ENCODE measurements around the gene LRP1-AS. TPM values are rescaled to one million over a fixed set of nuclear protein-coding genes. Genes with fewer than 3 reads are reported as not detected.

Gene LRP1-AS
- total and polyA plus RNA-seq, 7 experiments from 2014 or later: not detected

DNA sequence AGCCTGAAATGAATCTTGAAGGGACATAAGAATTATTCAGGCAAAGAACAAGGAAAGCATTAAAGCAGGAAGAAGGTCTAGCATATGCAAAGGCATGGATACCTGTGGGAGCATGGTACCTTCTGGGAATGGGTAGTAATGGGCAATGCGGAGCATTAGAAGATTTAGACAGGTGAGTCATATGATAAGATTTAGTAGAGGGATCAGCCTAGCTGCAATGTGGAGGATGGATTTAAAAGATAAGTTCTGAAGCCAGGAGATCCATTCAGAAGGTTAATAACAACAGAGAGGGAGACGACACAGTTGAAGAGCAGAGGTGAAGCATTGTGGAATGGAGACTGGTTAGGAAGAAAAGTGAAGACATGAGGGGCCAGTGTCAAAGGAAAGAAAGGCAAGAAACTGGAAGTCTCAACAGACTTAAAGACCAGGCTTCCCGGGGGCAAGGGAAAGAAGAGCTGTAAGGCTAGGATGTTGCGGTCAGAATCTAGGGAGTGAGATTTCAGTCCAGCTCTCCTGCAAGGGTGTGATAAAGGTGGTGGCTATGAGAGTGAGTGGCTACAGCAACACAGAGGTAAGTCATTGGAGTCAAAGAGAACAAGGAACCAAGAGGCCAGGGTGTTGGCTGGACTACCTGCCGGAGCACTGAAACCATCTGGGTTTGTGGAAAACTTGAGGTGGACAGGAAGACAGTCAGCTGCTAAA is 30.7 kb downstream of the LRP1-AS start:
- Histone ChIP-seq H3K9me3 (ENCODE audit: control insufficient read depth in 2 of 3, low read length in 3 of 3) (no peaks in the 10 kb centered on the region), H3K4me1 (ENCODE audit: control insufficient read depth in 2 of 2, insufficient read depth in 2 of 2, low read length in 2 of 2) (no peaks in the 10 kb centered on the region), H3K27me3 (ENCODE audit: control insufficient read depth in 2 of 2, insufficient read depth in 2 of 2, low read length in 2 of 2) (no peaks in the 10 kb centered on the region), H3K27ac (ENCODE audit: low read depth, low read length) (no peak overlapping the region), H3K4me3 (ENCODE audit: low read length) (no peak overlapping the region), H3K36me3 (ENCODE audit: control insufficient read depth in 2 of 3, insufficient read depth in 3 of 3, low read length in 3 of 3) (no peaks in the 10 kb centered on the region)
- Mint-ChIP-seq H3K4me3 (no peak overlapping the region), H3K4me1 (peaks cover 7 to 15% (median 12%) of the 10 kb centered on the region in 7 donors), H3K36me3 (peaks cover 0 to 4% (median 0%) of the 10 kb centered on the region in 5 donors), H3K27ac (no peak overlapping the region), H3K27me3 (peaks cover 0 to 5% (median 0%) of the 10 kb centered on the region in 5 donors), H3K9me3 (peaks cover 0 to 6% (median 0%) of the 10 kb centered on the region in 11 donors)
- DNase-seq (no peak), ATAC-seq (no peak)
- CTCF ChIA-PET: interaction anchor here (0.6 to 2.8 kb wide), 5 partner anchors 8 to 365 kb away, joined by 3 to 12 read pairs (median 7); no protein-coding TSS in a partner anchor
- intact Hi-C loops (cut with micrococcal nuclease): no loop called here
- POLR2A ChIA-PET: interaction anchor here (0.6 to 1.4 kb wide), 4 partner anchors 14 to 53 kb away, joined by 3 to 5 read pairs (median 4); no protein-coding TSS in a partner anchor

DNA sequence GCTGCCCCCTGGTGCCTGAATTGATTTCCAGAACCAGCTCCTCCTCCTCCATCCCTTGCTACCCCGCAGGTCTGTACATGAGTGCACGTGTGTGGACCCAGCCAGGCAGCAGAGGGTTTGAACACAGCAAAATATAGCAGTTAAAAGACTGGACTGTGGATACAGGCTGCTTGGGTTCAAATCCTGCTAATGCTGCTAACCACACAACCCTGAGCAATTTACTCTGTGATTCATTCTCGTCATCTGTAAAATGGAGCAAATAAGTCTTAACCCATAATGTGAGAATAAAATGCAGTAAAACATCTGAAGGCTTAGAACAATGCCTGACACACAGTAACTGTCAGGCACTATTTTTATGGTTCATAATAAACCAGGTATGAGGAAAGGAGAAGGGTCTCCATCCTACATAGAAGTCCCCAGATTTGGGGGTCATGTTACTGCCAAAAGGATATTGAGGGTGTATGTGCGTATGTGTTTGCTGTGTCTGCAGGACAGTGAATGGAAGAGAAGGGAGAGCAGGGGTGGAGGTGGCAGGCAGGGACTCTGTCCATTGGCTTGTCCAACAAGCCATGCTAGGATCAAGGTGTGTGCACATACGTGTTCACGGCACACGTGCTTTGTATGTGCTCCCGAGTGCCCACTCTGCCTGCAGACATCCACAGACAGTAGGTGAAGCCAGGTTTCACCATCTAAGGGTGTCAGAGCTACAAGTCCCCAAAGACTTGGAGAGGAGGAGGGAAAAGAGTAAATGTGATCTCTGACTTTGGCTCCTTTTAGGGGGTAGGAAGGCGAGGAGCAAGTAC is 34.7 kb downstream of the LRP1-AS start:
- ChIA-PET POLR2A (interaction anchor here (0.6 to 17.1 kb wide), 29 partner anchors 12 to 596 kb away, joined by 3 to 401 read pairs (median 6); partner anchors contain the start of genes LRP1, NAB2, NACA and NEMP1), CTCF (interaction anchor here (0.6 to 6.6 kb wide), 36 partner anchors 9 to 891 kb away, joined by 3 to 212 read pairs (median 6); partner anchors contain the start of genes LRP1, NAB2, NEMP1 and RNF41)
- Histone ChIP-seq H3K4me3 (ENCODE audit: low read length) (peak overlapping the region; percentile 75), H3K4me1 (ENCODE audit: control insufficient read depth in 2 of 2, insufficient read depth in 2 of 2, low read length in 2 of 2) (peaks cover 12 to 21% of the 10 kb centered on the region in 2 donors), H3K36me3 (ENCODE audit: control insufficient read depth in 2 of 3, insufficient read depth in 3 of 3, low read length in 3 of 3) (peaks cover 0 to 15% (median 0%) of the 10 kb centered on the region in 3 experiments), H3K27me3 (ENCODE audit: control insufficient read depth in 2 of 2, insufficient read depth in 2 of 2, low read length in 2 of 2) (no peaks in the 10 kb centered on the region), H3K27ac (ENCODE audit: low read depth, low read length) (peak overlapping the region; percentile 92), H3K9me3 (ENCODE audit: control insufficient read depth in 2 of 3, low read length in 3 of 3) (no peaks in the 10 kb centered on the region)
- Mint-ChIP-seq H3K36me3 (peaks cover 0 to 13% (median 5%) of the 10 kb centered on the region in 5 donors), H3K27ac (peak overlapping the region; percentile 93 to 100 (median 97)), H3K4me3 (peak overlapping the region; percentile 89 to 100 (median 98)), H3K27me3 (peaks cover 0 to 5% (median 0%) of the 10 kb centered on the region in 5 donors), H3K4me1 (peaks cover 26 to 39% (median 31%) of the 10 kb centered on the region in 7 donors), H3K9me3 (peaks cover 0 to 9% (median 0%) of the 10 kb centered on the region in 11 donors)
- intact Hi-C loops (cut with micrococcal nuclease): loop anchor here (1.0 to 5.0 kb wide), 16 partner anchors 16 to 630 kb away; partner anchors contain the start of genes ATP5F1B (in 1 of the 2), DDIT3 (in 1 of the 2), GLI1 (in 1 of the 2) and INHBE (in 1 of the 2)
- no peak for DNase-seq
- ATAC-seq: no peak

DNA sequence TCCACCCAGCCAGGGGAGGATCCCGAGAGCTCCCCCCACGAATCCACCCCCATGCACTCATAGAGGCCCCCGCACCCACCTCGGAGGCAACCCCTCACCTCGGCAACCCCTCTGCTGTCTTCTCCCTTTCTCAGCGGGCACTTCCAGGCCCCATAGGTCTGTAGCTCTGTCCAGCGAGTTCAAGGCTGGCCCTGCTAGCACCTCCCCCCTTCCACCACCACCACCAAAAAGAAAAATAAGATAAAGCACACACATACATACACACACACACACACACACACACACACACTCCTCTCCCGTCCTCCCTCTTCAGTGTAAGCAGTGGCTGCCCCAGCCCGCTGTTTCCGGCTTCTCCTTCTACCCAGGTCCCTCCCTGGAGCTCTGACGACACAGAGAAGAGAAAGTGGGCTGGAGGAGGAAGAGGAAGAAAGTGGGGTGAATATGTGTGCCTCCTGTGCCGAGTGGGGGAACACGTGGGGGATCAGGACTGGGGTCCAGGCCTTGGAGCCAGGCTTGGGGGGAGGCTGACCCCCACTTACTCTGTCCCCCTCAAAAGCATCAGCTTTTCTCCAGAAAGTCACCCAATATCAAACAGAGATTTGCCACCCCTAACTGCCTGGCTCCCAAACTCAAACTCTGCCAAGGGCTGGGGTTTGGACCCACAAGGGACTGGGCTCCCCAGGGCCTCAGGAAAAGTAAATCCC is 36.2 kb downstream of the LRP1-AS start, which contains the start of gene STAT6:
Gene STAT6 (minus strand): TSS at position 332 of the 704 bp plus-strand sequence. CDS start 3,084 bp downstream, outside the sequence.
- Histone ChIP-seq H3K27ac (ENCODE audit: low read depth, low read length) (peak within 1 kb of the TSS; percentile 92), H3K27me3 (ENCODE audit: control insufficient read depth in 2 of 2, insufficient read depth in 2 of 2, low read length in 2 of 2) (no peaks in the 10 kb centered on the region), H3K9me3 (ENCODE audit: control insufficient read depth in 2 of 3, low read length in 3 of 3) (no peaks in the 10 kb centered on the region), H3K36me3 (ENCODE audit: control insufficient read depth in 2 of 3, insufficient read depth in 3 of 3, low read length in 3 of 3) (peaks cover 0 to 30% (median 11%) of the 10 kb centered on the region in 3 experiments), H3K4me1 (ENCODE audit: control insufficient read depth in 2 of 2, insufficient read depth in 2 of 2, low read length in 2 of 2) (peaks cover 12 to 26% of the 10 kb centered on the region in 2 donors), H3K4me3 (ENCODE audit: low read length) (peak within 1 kb of the TSS; percentile 75)
- Mint-ChIP-seq H3K27me3 (no peaks in the 10 kb centered on the region), H3K4me3 (peak within 1 kb of the TSS; percentile 89 to 100 (median 98)), H3K9me3 (peaks cover 0 to 9% (median 0%) of the 10 kb centered on the region in 11 donors), H3K27ac (peak within 1 kb of the TSS; percentile 93 to 100 (median 97)), H3K4me1 (peaks cover 41 to 54% (median 46%) of the 10 kb centered on the region in 7 donors), H3K36me3 (peaks cover 7 to 25% (median 11%) of the 10 kb centered on the region in 5 donors)
- ChIA-PET POLR2A (interaction anchor here (0.5 to 17.1 kb wide), 33 partner anchors 11 to 1181 kb away, joined by 3 to 401 read pairs (median 6); partner anchors contain the start of genes ATP5F1B, DGKA, LRP1 and NAB2), CTCF (interaction anchor here (0.6 to 6.6 kb wide), 32 partner anchors 9 to 600 kb away, joined by 3 to 212 read pairs (median 6); partner anchors contain the start of genes NAB2, NEMP1, SHMT2 and ZBTB39)
- intact Hi-C loops (cut with micrococcal nuclease): loop anchor here (1.0 to 5.0 kb wide), 14 partner anchors 9 to 736 kb away; partner anchors contain the start of genes ATP5F1B (in 1 of the 2), CTDSP2 (in 1 of the 2), DDIT3 (in 1 of the 2) and GLI1 (in 1 of the 2)
- peak; percentile 53 to 94 (median 87) for DNase-seq
- peak; percentile 77 for ATAC-seq

DNA sequence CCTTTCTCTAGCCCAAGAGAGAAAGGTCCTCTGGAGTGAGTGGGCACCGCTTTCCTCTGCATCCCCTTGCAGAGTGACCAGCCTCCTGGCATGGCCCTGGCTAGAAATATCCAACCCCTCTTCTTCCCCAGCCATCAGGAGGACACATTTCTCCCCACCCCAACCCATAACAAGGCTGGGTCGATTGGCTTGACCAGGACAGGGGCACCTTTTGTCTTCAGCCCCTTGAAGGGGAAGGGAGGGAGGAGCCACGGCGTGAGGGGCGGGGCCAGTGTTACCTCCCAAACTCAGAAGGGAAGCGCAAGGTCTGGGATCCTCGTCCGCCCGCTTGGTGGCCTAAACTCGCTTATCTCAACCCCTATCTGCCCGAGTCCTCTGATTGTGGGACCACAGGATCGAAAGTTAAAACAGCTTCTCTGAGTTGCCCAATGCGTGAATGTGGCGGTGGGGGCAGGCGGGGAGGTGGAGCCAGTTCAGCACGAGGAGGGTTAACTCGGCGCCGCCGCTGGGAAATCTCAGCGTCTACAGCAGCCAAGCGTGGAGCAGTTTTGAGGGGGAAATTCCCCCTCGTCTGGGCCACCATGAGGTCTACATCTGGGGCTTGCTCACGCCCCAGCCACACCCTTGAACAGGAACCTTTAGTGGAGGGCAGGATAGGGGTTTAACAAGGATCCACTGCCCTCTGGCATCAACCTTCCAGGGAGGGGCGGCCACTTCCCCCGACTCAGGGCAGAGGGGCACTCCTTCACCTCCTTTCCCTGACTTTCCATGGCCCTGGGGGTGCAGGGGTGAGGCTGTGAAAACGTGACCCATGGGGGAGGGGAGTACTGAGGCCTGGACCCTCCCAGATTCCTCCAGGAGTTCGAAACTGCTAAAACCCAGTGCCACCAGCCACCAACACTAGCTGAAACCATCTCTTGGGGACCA is 37.1 kb downstream of the LRP1-AS start:
- DNase-seq: peak; percentile 36 to 84 (median 43)
- peaks cover 0 to 38% (median 19%) of the 10 kb centered on the region in 3 experiments for H3K36me3 ChIP-seq (ENCODE audit: control insufficient read depth in 2 of 3, insufficient read depth in 3 of 3, low read length in 3 of 3)
- H3K27ac Mint-ChIP-seq: peak overlapping the region; percentile 93 to 100 (median 97)
- H3K9me3 Mint-ChIP-seq: peaks cover 0 to 9% (median 0%) of the 10 kb centered on the region in 11 donors
- peaks cover 43 to 61% (median 47%) of the 10 kb centered on the region in 7 donors for H3K4me1 Mint-ChIP-seq
- ChIA-PET POLR2A (interaction anchor here (0.5 to 17.1 kb wide), 19 partner anchors 14 to 1180 kb away, joined by 3 to 401 read pairs (median 8); partner anchors contain the start of genes ATP5F1B, DGKA, LRP1 and NAB2), CTCF (interaction anchor here (1.5 to 6.6 kb wide), 13 partner anchors 9 to 357 kb away, joined by 6 to 212 read pairs (median 26); partner anchors contain the start of genes NAB2, NEMP1 and ZBTB39)
- peak; percentile 44 for ATAC-seq
- no peaks in the 10 kb centered on the region for H3K9me3 ChIP-seq (ENCODE audit: control insufficient read depth in 2 of 3, low read length in 3 of 3)
- H3K36me3 Mint-ChIP-seq: peaks cover 8 to 30% (median 11%) of the 10 kb centered on the region in 5 donors
- intact Hi-C loops (cut with micrococcal nuclease): loop anchor here (1.0 to 5.0 kb wide), 14 partner anchors 8 to 736 kb away; partner anchors contain the start of genes ATP5F1B (in 1 of the 2), CTDSP2 (in 1 of the 2), DDIT3 (in 1 of the 2) and GLI1 (in 1 of the 2)
- H3K27ac ChIP-seq (ENCODE audit: low read depth, low read length): peak overlapping the region; percentile 92
- no peaks in the 10 kb centered on the region for H3K27me3 Mint-ChIP-seq
- no peaks in the 10 kb centered on the region for H3K27me3 ChIP-seq (ENCODE audit: control insufficient read depth in 2 of 2, insufficient read depth in 2 of 2, low read length in 2 of 2)
- H3K4me3 Mint-ChIP-seq: peak overlapping the region; percentile 89 to 100 (median 98)
- H3K4me1 ChIP-seq (ENCODE audit: control insufficient read depth in 2 of 2, insufficient read depth in 2 of 2, low read length in 2 of 2): peaks cover 12 to 26% of the 10 kb centered on the region in 2 donors
- peak overlapping the region; percentile 75 for H3K4me3 ChIP-seq (ENCODE audit: low read length)

Measured in naive thymus-derived CD4-positive, alpha-beta T cell (primary cell).